C4-2B (cell line): Measurements from ENCODE around the gene KRT85.

Experiments used
- H3K27ac ChIP-seq: fragments of 450-650 bp; 2 replicates; pipeline ENCODE4 v1.5.1; 2017
- CTCF ChIP-seq: fragments of 450-650 bp; conservative IDR thresholded peaks from 2 replicates; pipeline ENCODE4 v1.5.1; 2017; ENCODE audit warnings: mild to moderate bottlenecking
- ZFX ChIP-seq: fragments of 450-650 bp; IDR thresholded peaks from 2 replicates; pipeline ENCODE4 v1.6.1; 2017

Gene KRT85

DNA sequence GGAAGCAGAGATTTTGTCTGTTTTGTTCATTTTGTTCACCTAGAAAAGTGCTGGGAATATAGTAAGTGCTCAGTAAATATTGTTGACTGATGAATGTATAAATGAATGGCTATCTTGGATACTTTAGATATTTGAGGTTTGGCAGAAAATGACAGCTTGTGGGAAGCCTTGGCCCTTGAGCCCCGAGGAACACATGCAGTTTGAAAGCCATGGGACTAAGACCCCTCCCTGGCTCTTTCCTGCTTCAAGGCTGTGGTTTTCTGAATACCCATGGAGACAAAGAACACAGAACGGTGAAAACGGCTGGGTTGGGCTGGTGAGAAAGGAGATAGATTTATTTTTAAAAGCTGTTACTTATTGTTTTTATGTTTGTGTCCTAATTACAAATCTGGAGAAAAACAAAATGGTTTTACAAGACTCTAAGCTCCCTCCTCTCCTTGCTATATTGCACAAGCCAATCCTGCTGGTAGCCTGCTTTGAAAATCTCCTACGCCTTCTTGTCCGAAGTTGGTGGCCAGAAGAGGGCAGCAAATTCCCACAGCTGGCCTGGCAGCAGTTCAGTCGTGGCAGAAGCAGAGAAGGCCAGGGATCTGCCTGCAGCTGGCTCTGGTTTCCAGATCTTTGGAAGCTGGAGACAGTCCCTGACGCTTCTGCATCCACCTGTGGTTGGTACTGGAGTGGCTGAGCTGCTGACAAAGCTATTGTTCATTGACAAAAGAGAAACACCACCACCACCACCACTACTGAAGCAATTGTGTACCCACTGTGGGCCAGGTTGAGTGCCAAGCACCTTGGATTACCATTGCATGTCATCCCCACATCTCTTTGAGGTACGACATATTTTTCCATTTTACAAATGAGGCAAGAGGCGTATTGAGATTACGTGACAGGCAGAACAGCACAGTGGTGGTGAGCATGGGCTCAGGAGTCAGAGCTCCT is 5.2 kb upstream of the KRT85 start:
- peak; percentile 94 for TF ChIP-seq CTCF
- no peak for TF ChIP-seq ZFX
- no peak overlapping the region for H3K27ac ChIP-seq

- H3K27ac ChIP-seq, result no peak overlapping the region
- TF ChIP-seq CTCF (no peak), ZFX (no peak)
Observed at GRCh38 chr12:52371716-52372115, 4.4 kb upstream of the KRT85 start.

DNA sequence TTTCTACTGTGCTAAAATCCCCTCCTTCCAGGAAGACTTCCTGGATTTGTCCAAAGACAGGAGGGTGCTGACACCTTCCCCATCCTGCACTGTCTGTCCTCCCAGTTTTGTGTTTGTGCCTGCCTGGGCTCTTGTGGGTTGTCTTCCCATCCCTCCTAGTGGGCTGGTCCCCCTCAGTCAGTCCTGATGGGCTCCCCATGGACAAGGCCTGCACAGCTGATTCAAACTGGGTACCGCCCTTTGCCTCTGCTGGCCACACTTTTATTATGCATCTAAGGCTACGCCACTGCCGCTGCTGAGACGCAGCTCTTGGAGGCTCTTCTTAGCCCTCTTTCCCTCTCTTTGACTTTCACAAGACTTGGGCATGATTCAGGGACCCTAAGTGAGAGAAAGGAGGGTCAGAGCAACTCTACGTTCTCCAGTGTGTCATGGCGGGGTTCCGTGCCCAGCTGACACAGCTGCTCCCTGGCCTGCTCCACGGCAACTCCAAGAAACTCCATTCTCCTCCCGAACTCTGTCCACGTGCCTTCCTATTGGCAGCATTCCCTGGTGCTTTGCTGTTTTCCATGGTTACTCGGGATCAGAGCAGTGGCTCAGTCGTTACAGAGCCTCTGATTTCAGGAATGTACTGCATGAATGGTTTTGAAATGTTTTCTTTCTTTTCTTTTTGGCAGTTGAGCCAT is 3.8 kb upstream of the KRT85 start:
- TF ChIP-seq ZFX (no peak), CTCF (no peak)
- no peak overlapping the region for H3K27ac ChIP-seq

GRCh38 chr12:52369809-52370208 is 2.5 kb upstream of the KRT85 start:
- no peak overlapping the region for H3K27ac ChIP-seq
- TF ChIP-seq CTCF (no peak), ZFX (no peak)

DNA sequence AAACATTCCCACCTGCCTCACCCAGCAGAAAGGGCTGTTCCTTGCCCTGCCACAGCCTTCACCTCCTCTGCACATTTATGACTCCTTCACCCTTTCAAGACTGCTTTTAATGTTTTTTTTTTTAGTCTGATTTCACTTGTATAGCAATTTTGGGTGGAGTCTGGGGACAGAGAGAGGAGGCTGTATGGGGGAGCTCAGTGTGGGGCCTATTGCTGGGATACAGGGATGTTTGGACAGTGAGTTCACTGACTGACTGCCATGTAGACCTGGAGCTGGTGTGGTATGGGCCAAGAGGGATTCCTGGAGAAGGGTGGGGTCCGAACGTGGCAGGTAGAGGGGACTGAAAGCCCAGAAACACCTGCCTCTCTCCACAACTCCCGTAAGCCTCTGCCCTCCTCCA is 1.9 kb upstream of the KRT85 start:
- no peak overlapping the region for H3K27ac ChIP-seq
- TF ChIP-seq CTCF, result no peak
- no peak for TF ChIP-seq ZFX

- no peak for TF ChIP-seq ZFX
- TF ChIP-seq CTCF, result no peak
Observed at GRCh38 chr12:52368508-52368907, 1.2 kb upstream of the KRT85 start.

DNA sequence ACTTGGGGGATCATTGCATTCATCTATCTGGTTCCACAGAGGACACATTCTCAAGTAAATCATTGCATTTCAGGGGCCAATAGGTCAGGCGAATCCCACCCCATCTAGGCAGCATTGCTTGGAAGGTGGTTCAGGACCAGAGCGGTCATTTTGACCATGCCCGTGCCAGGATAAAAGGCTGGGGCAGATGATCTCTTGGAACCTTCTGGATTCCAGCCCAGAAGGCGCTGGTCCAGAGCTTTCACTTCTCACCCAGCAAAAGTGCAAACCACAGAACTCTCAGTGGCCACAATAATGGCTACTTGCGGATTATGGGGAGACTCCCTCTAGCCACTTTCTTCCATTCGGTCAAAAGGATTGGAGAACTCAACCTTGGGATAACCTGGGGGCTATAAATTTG is 595 bp upstream of the KRT85 start:
- TF ChIP-seq ZFX (no peak), CTCF (no peak)
- H3K27ac ChIP-seq, result no peak overlapping the region

More at GRCh38 chr12:52368508-52368907, 1.2 kb upstream of the KRT85 start:
- no peak overlapping the region for H3K27ac ChIP-seq
